Thyroid gland (tissue), 4 donors: ENCODE data around the gene ANKRD17. TPM values are rescaled to one million over a fixed set of nuclear protein-coding genes. Genes with fewer than 3 reads are reported as not detected.

Experiments used
- DNase-seq, 2 donors: peaks; one replicate each; pipeline ENCODE4 v3.0.0-alpha.2; 2019
- H3K27ac ChIP-seq, 3 donors: fragments of 200-600 bp; sonication (generic); 1 replicate in 2 of 3; 2 replicates in 1 of 3; pipeline ENCODE4 v1.5.1; 2016 to 2019; ENCODE audit warnings: mild to moderate bottlenecking in 1 of 3, moderate library complexity in 1 of 3
- H3K27me3 ChIP-seq: fragments of 200-600 bp; sonication (generic); one replicate; pipeline ENCODE4 v1.5.1; 2019
- H3K36me3 ChIP-seq, 2 donors: fragments of 200-600 bp; sonication (generic); one replicate each; pipeline ENCODE4 v1.5.1; 2016 to 2019
- H3K4me1 ChIP-seq, 2 donors: fragments of 200-600 bp; sonication (generic); one replicate each; pipeline ENCODE4 v1.5.1; 2017 to 2019
- H3K4me3 ChIP-seq, 3 donors: fragments of 200-600 bp; sonication (generic); replicated peaks in 1 of 3; 1 replicate in 2 of 3; 2 replicates in 1 of 3; pipeline ENCODE4 v1.5.1; 2016; ENCODE audit warnings: mild to moderate bottlenecking in 1 of 3
- H3K9me3 ChIP-seq: fragments of 200-600 bp; sonication (generic); one replicate; pipeline ENCODE4 v1.5.1; 2017
- POLR2A ChIP-seq, 2 donors: fragments of 450-650 bp; IDR thresholded peaks; one replicate each; pipeline ENCODE4 v1.6.1; 2017; ENCODE audit warnings: antibody characterized with exemption in 2 of 2, mild to moderate bottlenecking in 2 of 2, moderate library complexity in 1 of 2
- WGBS, 2 donors: methylation state at CpG; one replicate each; pipeline ENCODE4 v1.1.5; 2017; 5-methylcytosine and 5-hydroxymethylcytosine counted together
- intact Hi-C: fragments of 100-400 bp; cut with DNase I; formaldehyde crosslinking; loops from one replicate; pipeline ENCODE4 v1.15.1; 2023
- total RNA-seq, 4 donors: library from RNA; depleted of rRNA; stranded (reverse); fragments of >200 nt; gene quantifications; one replicate each; pipeline ENCODE4 v1.2.3, GENCODE V29; 2016
- TF ChIP-seq, protein P1 (sequence below), 6 experiments: fragments of 200-600 bp in 3 of 6; fragments of 450-650 bp in 3 of 6; sonication (generic) in 3 of 6; IDR thresholded peaks; one replicate each; pipeline ENCODE4 v1.5.1; 2016 to 2019; ENCODE audit warnings: antibody characterized with exemption in 6 of 6, mild to moderate bottlenecking in 2 of 6, inconsistent platforms in 1 of 6, moderate library complexity in 1 of 6

ANKRD17 gene
- total RNA-seq, 4 donors from 2014 or later, result 46.8 to 74.6 (median 64.2) TPM

DNA sequence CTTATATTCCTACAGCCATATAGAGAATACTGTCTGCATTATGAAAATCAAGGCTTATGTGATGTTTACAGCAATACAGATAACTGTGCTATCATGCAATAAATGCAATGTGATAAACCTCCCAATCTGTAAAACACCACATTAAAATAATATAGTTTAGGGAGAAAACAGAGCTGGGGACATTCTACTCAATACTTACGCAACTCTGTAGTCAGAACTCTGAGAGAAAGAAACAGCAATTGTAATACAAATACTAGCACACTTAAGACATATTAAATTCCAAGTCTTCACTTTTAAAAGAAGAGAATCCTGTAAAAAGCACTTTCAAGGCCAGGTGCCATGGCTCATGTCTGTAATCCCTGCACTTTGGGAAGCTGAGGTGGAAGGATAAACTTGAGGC, 61.4 kb downstream of the ANKRD17 start:
- intact Hi-C loops, result no loop called here
- Histone ChIP-seq H3K36me3 (no peaks in the 10 kb centered on the region), H3K4me3 (no peak overlapping the region), H3K4me1 (peaks cover 10 to 17% of the 10 kb centered on the region in 2 donors), H3K27me3 (no peaks in the 10 kb centered on the region), H3K27ac (no peak overlapping the region), H3K9me3 (no peaks in the 10 kb centered on the region)
- TF ChIP-seq, protein P1, sequence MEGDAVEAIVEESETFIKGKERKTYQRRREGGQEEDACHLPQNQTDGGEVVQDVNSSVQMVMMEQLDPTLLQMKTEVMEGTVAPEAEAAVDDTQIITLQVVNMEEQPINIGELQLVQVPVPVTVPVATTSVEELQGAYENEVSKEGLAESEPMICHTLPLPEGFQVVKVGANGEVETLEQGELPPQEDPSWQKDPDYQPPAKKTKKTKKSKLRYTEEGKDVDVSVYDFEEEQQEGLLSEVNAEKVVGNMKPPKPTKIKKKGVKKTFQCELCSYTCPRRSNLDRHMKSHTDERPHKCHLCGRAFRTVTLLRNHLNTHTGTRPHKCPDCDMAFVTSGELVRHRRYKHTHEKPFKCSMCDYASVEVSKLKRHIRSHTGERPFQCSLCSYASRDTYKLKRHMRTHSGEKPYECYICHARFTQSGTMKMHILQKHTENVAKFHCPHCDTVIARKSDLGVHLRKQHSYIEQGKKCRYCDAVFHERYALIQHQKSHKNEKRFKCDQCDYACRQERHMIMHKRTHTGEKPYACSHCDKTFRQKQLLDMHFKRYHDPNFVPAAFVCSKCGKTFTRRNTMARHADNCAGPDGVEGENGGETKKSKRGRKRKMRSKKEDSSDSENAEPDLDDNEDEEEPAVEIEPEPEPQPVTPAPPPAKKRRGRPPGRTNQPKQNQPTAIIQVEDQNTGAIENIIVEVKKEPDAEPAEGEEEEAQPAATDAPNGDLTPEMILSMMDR (IDR thresholded peaks at IDR 0.05), result no peak
- no peak for TF ChIP-seq POLR2A (IDR thresholded peaks at IDR 0.05)
- WGBS, 2 donors, result 86 to 100% methylated on average over 1 of the region's 1 CpG
- DNase-seq, result no peak

DNA sequence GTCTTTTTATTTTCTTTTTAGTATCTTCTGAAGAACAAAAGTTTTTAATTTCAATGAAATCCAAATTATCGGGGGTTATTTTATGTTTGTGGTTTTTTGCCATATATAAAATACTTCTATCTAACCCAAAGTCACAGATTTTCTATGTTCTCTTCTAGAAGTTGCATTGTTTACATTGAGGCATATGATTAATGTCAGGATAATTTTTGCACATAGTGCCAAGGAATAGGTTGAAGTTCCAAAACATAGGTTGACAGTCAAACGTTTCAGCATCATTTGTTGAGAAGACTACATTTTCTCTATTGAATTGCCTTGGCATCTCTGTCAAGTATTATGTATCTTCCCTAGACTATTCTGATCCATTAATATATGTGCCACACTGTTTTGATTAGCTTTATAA, 64.5 kb downstream of the ANKRD17 start:
- 89 to 93% methylated on average over 2 of the region's 2 CpGs for WGBS, 2 donors
- H3K27ac ChIP-seq, result no peak overlapping the region
- no peak for DNase-seq
- no peaks in the 10 kb centered on the region for H3K9me3 ChIP-seq
- intact Hi-C loops, result no loop called here
- no peak overlapping the region for H3K4me3 ChIP-seq
- peaks cover 0 to 7% of the 10 kb centered on the region in 2 donors for H3K4me1 ChIP-seq
- H3K36me3 ChIP-seq, result no peaks in the 10 kb centered on the region
- TF ChIP-seq POLR2A (IDR thresholded peaks at IDR 0.05), result no peak
- TF ChIP-seq, protein P1 (IDR thresholded peaks at IDR 0.05), result no peak
- H3K27me3 ChIP-seq, result no peaks in the 10 kb centered on the region

- 83 to 84% methylated on average over 4 of the region's 4 CpGs for WGBS, 2 donors
- H3K9me3 ChIP-seq, result no peaks in the 10 kb centered on the region
- no peak overlapping the region for H3K4me3 ChIP-seq
- no peak for TF ChIP-seq POLR2A (IDR thresholded peaks at IDR 0.05)
- TF ChIP-seq, protein P1 (IDR thresholded peaks at IDR 0.05), result no peak
- H3K27me3 ChIP-seq, result no peaks in the 10 kb centered on the region
- intact Hi-C loops, result no loop called here
- H3K36me3 ChIP-seq, result no peaks in the 10 kb centered on the region
- H3K27ac ChIP-seq, result no peak overlapping the region
- peaks cover 0 to 7% of the 10 kb centered on the region in 2 donors for H3K4me1 ChIP-seq
- no peak for DNase-seq
Observed at GRCh38 chr4:73193659-73194058, 64.9 kb downstream of the ANKRD17 start.

DNA sequence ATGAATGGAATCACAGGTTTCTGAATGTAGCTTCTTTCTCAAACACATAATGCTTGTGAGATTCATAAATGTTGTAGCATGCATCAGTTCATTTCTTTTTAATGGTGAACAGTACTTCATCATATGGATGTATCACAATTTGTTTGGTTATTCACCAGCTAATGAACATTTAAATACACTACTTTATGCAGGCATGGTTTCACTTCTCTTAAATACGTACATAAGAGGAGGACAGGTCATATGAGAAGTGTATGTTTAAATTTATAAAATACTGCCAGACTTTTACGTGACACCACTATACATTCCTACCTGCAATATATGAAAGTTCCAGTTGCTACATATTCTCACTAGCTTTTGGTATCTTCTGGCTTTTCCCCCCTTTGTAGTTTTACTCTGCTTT, 65.4 kb downstream of the ANKRD17 start:
- Histone ChIP-seq H3K4me3 (no peak overlapping the region), H3K9me3 (no peaks in the 10 kb centered on the region), H3K4me1 (peaks cover 0 to 7% of the 10 kb centered on the region in 2 donors), H3K27me3 (no peaks in the 10 kb centered on the region), H3K36me3 (no peaks in the 10 kb centered on the region), H3K27ac (no peak overlapping the region)
- TF ChIP-seq, protein P1 (IDR thresholded peaks at IDR 0.05), result no peak
- TF ChIP-seq POLR2A (IDR thresholded peaks at IDR 0.05), result no peak
- DNase-seq, result no peak
- intact Hi-C loops, result no loop called here
- 89 to 91% methylated on average over 2 of the region's 2 CpGs for WGBS, 2 donors

- WGBS, 2 donors, result 95 to 97% methylated on average over 9 of the region's 9 CpGs
- Histone ChIP-seq H3K27me3 (no peaks in the 10 kb centered on the region), H3K36me3 (no peaks in the 10 kb centered on the region), H3K4me1 (no peaks in the 10 kb centered on the region), H3K9me3 (no peaks in the 10 kb centered on the region), H3K27ac (no peak overlapping the region), H3K4me3 (no peak overlapping the region)
- intact Hi-C loops, result no loop called here
- DNase-seq, result no peak
- no peak for TF ChIP-seq POLR2A (IDR thresholded peaks at IDR 0.05)
- TF ChIP-seq, protein P1 (IDR thresholded peaks at IDR 0.05), result no peak
Observed at GRCh38 chr4:73189274-73189810, 69.3 kb downstream of the ANKRD17 start.
